Right cardiac atrium (tissue), 5 donors: ENCODE measurements around the gene DES. TPM values are rescaled to one million over a fixed set of nuclear protein-coding genes. Genes with fewer than 3 reads are reported as not detected.

Experiments used
- ATAC-seq, 2 donors: fragments of 200-7000 bp; cut with Tn5 transposase; one replicate each; pipeline versions ENCODE4 v1.8.0 to v1.9.1; 2020; ENCODE audit warnings: moderate library complexity in 2 of 2, mild to moderate bottlenecking in 1 of 2
- DNase-seq, 3 donors: peaks; one replicate each; pipeline ENCODE4 v3.0.0-alpha.2; 2020
- H3K27ac ChIP-seq: one replicate; pipeline ENCODE4 v1.5.1; 2013; ENCODE audit warnings: mild to moderate bottlenecking, low read length, control low read depth, moderate library complexity
- H3K27me3 ChIP-seq: one replicate; pipeline ENCODE4 v1.6.1; 2013; ENCODE audit not compliant: control insufficient read depth, insufficient read depth
- H3K4me1 ChIP-seq: one replicate; pipeline ENCODE4 v1.6.1; 2013; ENCODE audit warnings: low read length; ENCODE audit not compliant: control insufficient read depth, insufficient read depth
- H3K4me3 ChIP-seq: one replicate; pipeline ENCODE4 v1.5.1; 2013; ENCODE audit warnings: low read length, control low read depth
- H3K9me3 ChIP-seq: one replicate; pipeline ENCODE4 v1.6.1; 2013; ENCODE audit warnings: low read length; ENCODE audit not compliant: control insufficient read depth
- WGBS: extraction: QIAGEN DNeasy Blood & Tissue Kit; methylation state at CpG from one replicate; pipeline ENCODE4 v1.1.7; 2013; 5-methylcytosine and 5-hydroxymethylcytosine counted together
- intact Hi-C, 4 donors: fragments of 100-400 bp; cut with DNase I; formaldehyde crosslinking; loops; one replicate each; pipeline versions ENCODE4 v1.11.0 to v1.14.0; 2022 to 2023
- polyA plus RNA-seq: library from polyadenylated mRNA; stranded (reverse); fragments of 200-250 nt; gene quantifications from one replicate; pipeline ENCODE4 v1.2.3, GENCODE V29; 2013
- total RNA-seq, 4 donors: library from RNA; stranded (reverse); fragmentation: NEBNext Ultra II Directional; extraction: Animal tissue kit (Norgen Biotek cat#: 25700); gene quantifications; one replicate each; pipeline ENCODE4 v1.2.1, GENCODE V29; 2021
- donor health status: healthy with polysubstance abuse.
- donor health status: DM: no; HTN: yes; CAD: no.
- donor health status: DM: no; HTN: no; CAD: no.
- donor health status: DM: no; HTN: yes; CAD: no; lungs with severe emphysema.
- donor health status: DM: yes; HTN: yes; CAD: no.

The DES gene
- total and polyA plus RNA-seq, 5 donors = 6,970 to 10,932 (median 7,466) TPM

- Histone ChIP-seq H3K4me1 (peaks cover under 1% of the 10 kb centered on the region), H3K4me3 (no peak overlapping the region), H3K27ac (no peak overlapping the region), H3K27me3 (no peaks in the 10 kb centered on the region), H3K9me3 (no peaks in the 10 kb centered on the region)
- 29% methylated on average over 14 of the region's 14 CpGs for WGBS
- intact Hi-C loops = loop anchor here (2.0 to 10.0 kb wide), 4 partner anchors 46 to 55 kb away; no protein-coding TSS in a partner anchor
- DNase-seq (peak; percentile 72 to 91 (median 88)), ATAC-seq (peak; percentile 44 to 57)
Observed at GRCh38 chr2:219475697-219476651, 57.8 kb downstream of the DES start.

Other genes with a start within 250 kb of the DES start
- under 1 TPM; 0.56 to 0.95 (median 0.57) TPM for gene SLC23A3, start 248.3 kb upstream of the DES start, total RNA-seq
- gene SLC23A3, start 248.3 kb upstream of the DES start, polyA plus RNA-seq = 0.59 TPM
- 10 to 100 TPM; 40.0 to 53.1 (median 48.5) TPM for gene CNPPD1, start 241.5 kb upstream of the DES start, total RNA-seq
- 41.8 TPM for gene CNPPD1, start 241.5 kb upstream of the DES start, polyA plus RNA-seq
- 10 to 100 TPM; 35.2 to 47.3 (median 40.2) TPM for gene RETREG2, start 240.1 kb upstream of the DES start, total RNA-seq
- gene RETREG2, start 240.1 kb upstream of the DES start, polyA plus RNA-seq = 22.0 TPM
- gene ZFAND2B, start 211.6 kb upstream of the DES start, total RNA-seq = 10 to 100 TPM; 21.8 to 28.9 (median 22.8) TPM
- 23.9 TPM for gene ZFAND2B, start 211.6 kb upstream of the DES start, polyA plus RNA-seq
- gene ABCB6, start 199.4 kb upstream of the DES start, total RNA-seq = 10 to 100 TPM; 19.4 to 30.5 (median 23.5) TPM
- 23.4 TPM for gene ABCB6, start 199.4 kb upstream of the DES start, polyA plus RNA-seq
- gene ATG9A, start 188.7 kb upstream of the DES start, total RNA-seq = 10 to 100 TPM; 69.2 to 78.5 (median 77.3) TPM
- 43.1 TPM for gene ATG9A, start 188.7 kb upstream of the DES start, polyA plus RNA-seq
- 10 to 100 TPM; 14.9 to 32.0 (median 27.2) TPM for gene ANKZF1, start 188.6 kb upstream of the DES start, total RNA-seq
- gene ANKZF1, start 188.6 kb upstream of the DES start, polyA plus RNA-seq = 20.1 TPM
- gene GLB1L, start 172.9 kb upstream of the DES start, total RNA-seq = 1 to 10 TPM; 2.7 to 3.8 (median 3.3) TPM
- 3.1 TPM for gene GLB1L, start 172.9 kb upstream of the DES start, polyA plus RNA-seq
- 10 to 100 TPM; 17.5 to 19.7 (median 19.3) TPM for gene STK16, start 172.9 kb upstream of the DES start, total RNA-seq
- 22.2 TPM for gene STK16, start 172.9 kb upstream of the DES start, polyA plus RNA-seq
- gene TUBA4B, start 165.1 kb upstream of the DES start, total RNA-seq = not detected
- not detected for gene TUBA4B, start 165.1 kb upstream of the DES start, polyA plus RNA-seq
- gene TUBA4A, start 164.5 kb upstream of the DES start, total RNA-seq = 10 to 100 TPM; 27.6 to 88.6 (median 64.3) TPM
- 131 TPM for gene TUBA4A, start 164.5 kb upstream of the DES start, polyA plus RNA-seq
- 10 to 100 TPM; 43.9 to 78.7 (median 65.8) TPM for gene DNAJB2, start 139.0 kb upstream of the DES start, total RNA-seq
- 57.5 TPM for gene DNAJB2, start 139.0 kb upstream of the DES start, polyA plus RNA-seq
- gene PTPRN, start 109.0 kb upstream of the DES start, total RNA-seq = under 1 TPM in 1 of 4 donors, not detected in 3; 0.25 TPM
- gene PTPRN, start 109.0 kb upstream of the DES start, polyA plus RNA-seq = 0.41 TPM
- not detected for gene RESP18, start 85.6 kb upstream of the DES start, total RNA-seq
- gene RESP18, start 85.6 kb upstream of the DES start, polyA plus RNA-seq = not detected
- gene DNPEP, start 30.5 kb upstream of the DES start, total RNA-seq = 10 to 100 TPM; 42.2 to 58.8 (median 56.2) TPM
- gene DNPEP, start 30.5 kb upstream of the DES start, polyA plus RNA-seq = 50.0 TPM
- gene SPEG, start 16.5 kb downstream of the DES start, total RNA-seq = 100 to 1,000 TPM; 122 to 176 (median 159) TPM
- 85.5 TPM for gene SPEG, start 16.5 kb downstream of the DES start, polyA plus RNA-seq
- gene GMPPA, start 80.5 kb downstream of the DES start, total RNA-seq = 10 to 100 TPM; 22.9 to 27.5 (median 25.4) TPM
- 21.6 TPM for gene GMPPA, start 80.5 kb downstream of the DES start, polyA plus RNA-seq
- gene ASIC4, start 96.1 kb downstream of the DES start, total RNA-seq = 1 to 10 TPM in 3 of 4 donors, under 1 TPM in 1; 0.28 to 1.8 (median 1.6) TPM
- 0.57 TPM for gene ASIC4, start 96.1 kb downstream of the DES start, polyA plus RNA-seq
- 100 to 1,000 TPM in 2 of 4 donors, 10 to 100 TPM in 2; 92.6 to 145 (median 101) TPM for gene CHPF, start 125.4 kb downstream of the DES start, total RNA-seq
- gene CHPF, start 125.4 kb downstream of the DES start, polyA plus RNA-seq = 115 TPM
- 1 to 10 TPM; 1.8 to 3.4 (median 3.1) TPM for gene TMEM198, start 125.7 kb downstream of the DES start, total RNA-seq
- gene TMEM198, start 125.7 kb downstream of the DES start, polyA plus RNA-seq = 3.4 TPM
- 100 to 1,000 TPM; 263 to 321 (median 294) TPM for gene OBSL1, start 153.2 kb downstream of the DES start, total RNA-seq
- 179 TPM for gene OBSL1, start 153.2 kb downstream of the DES start, polyA plus RNA-seq
- gene INHA, start 153.9 kb downstream of the DES start, total RNA-seq = 10 to 100 TPM; 16.7 to 47.6 (median 28.1) TPM
- 28.7 TPM for gene INHA, start 153.9 kb downstream of the DES start, polyA plus RNA-seq
- gene STK11IP, start 179.5 kb downstream of the DES start, total RNA-seq = 10 to 100 TPM; 12.1 to 19.0 (median 15.1) TPM
- 13.4 TPM for gene STK11IP, start 179.5 kb downstream of the DES start, polyA plus RNA-seq
- gene SLC4A3, start 209.3 kb downstream of the DES start, total RNA-seq = 100 to 1,000 TPM; 322 to 445 (median 392) TPM
- 288 TPM for gene SLC4A3, start 209.3 kb downstream of the DES start, polyA plus RNA-seq